Stimulated activated effector memory CD8-positive, alpha-beta T cell treated with anti-CD3 and anti-CD28 coated beads, Interleukin-12 subunit alpha, Interleukin-12 subunit beta, amount 100 ng/mL, for 72 hours (primary cell): Measurements from ENCODE around the gene FEZ2.
A peak's percentile ranks its signal among the peaks of the same experiment; 100 is the strongest.

ENCODE experiments used
- ATAC-seq: fragments of 150-1000 bp; cut with Tn5 transposase; 2 replicates; pipeline ENCODE4 v1.10.0; 2021
- DNase-seq, 2 donors: peaks; one replicate each; pipeline ENCODE4 v3.0.0; 2021 to 2022; ENCODE audit warnings: low spot score in 2 of 2
- H3K27ac Mint-ChIP-seq: one replicate; pipeline ENCODE4 v1.8.0; 2022; ENCODE audit warnings: mild to moderate bottlenecking, mixed read lengths
- H3K36me3 Mint-ChIP-seq: one replicate; pipeline ENCODE4 v1.8.0; 2022; ENCODE audit warnings: mild to moderate bottlenecking, mixed read lengths
- H3K4me1 Mint-ChIP-seq: one replicate; pipeline ENCODE4 v1.8.0; 2022; ENCODE audit warnings: mixed read lengths
- H3K4me3 Mint-ChIP-seq: one replicate; pipeline ENCODE4 v1.8.0; 2022; ENCODE audit warnings: mild to moderate bottlenecking, mixed read lengths
- H3K9me3 Mint-ChIP-seq: one replicate; pipeline ENCODE4 v1.8.0; 2022; ENCODE audit warnings: mixed read lengths

The FEZ2 gene

GRCh38 chr2:36535099-36535498 lies 62.9 kb downstream of the FEZ2 start:
- Mint-ChIP-seq H3K4me1 (no peaks in the 10 kb centered on the region), H3K27ac (no peak overlapping the region), H3K4me3 (no peak overlapping the region), H3K9me3 (no peaks in the 10 kb centered on the region), H3K36me3 (peaks cover 8% of the 10 kb centered on the region)
- DNase-seq: no peak
- no peak for ATAC-seq

- DNase-seq (no peak), ATAC-seq (no peak)
- H3K4me3 Mint-ChIP-seq: no peak overlapping the region
- peak overlapping the region; percentile 38 for H3K27ac Mint-ChIP-seq
- peaks cover 12% of the 10 kb centered on the region for H3K36me3 Mint-ChIP-seq
- H3K4me1 Mint-ChIP-seq: no peaks in the 10 kb centered on the region
- no peaks in the 10 kb centered on the region for H3K9me3 Mint-ChIP-seq
These were observed 63.6 kb downstream of the FEZ2 start for GRCh38 chr2:36534275-36534799.

- H3K36me3 Mint-ChIP-seq: peaks cover 13% of the 10 kb centered on the region
- peaks cover 9% of the 10 kb centered on the region for H3K4me1 Mint-ChIP-seq
- DNase-seq (no peak), ATAC-seq (no peak)
- peak overlapping the region; percentile 0 for H3K27ac Mint-ChIP-seq
- no peaks in the 10 kb centered on the region for H3K9me3 Mint-ChIP-seq
- no peak overlapping the region for H3K4me3 Mint-ChIP-seq
These were observed 67.0 kb downstream of the FEZ2 start for GRCh38 chr2:36530983-36531354.

- H3K27ac Mint-ChIP-seq: peak overlapping the region; percentile 0
- DNase-seq: no peak
- peak; percentile 62 for ATAC-seq
- peaks cover 9% of the 10 kb centered on the region for H3K4me1 Mint-ChIP-seq
- H3K36me3 Mint-ChIP-seq: peaks cover 13% of the 10 kb centered on the region
- H3K4me3 Mint-ChIP-seq: no peak overlapping the region
- H3K9me3 Mint-ChIP-seq: no peaks in the 10 kb centered on the region
These were observed 67.6 kb downstream of the FEZ2 start for GRCh38 chr2:36530178-36530982.

- ATAC-seq (no peak), DNase-seq (no peak)
- H3K36me3 Mint-ChIP-seq: peaks cover 25% of the 10 kb centered on the region
- H3K9me3 Mint-ChIP-seq: no peaks in the 10 kb centered on the region
- H3K27ac Mint-ChIP-seq: no peak overlapping the region
- H3K4me3 Mint-ChIP-seq: no peak overlapping the region
- H3K4me1 Mint-ChIP-seq: peaks cover 9% of the 10 kb centered on the region
These were observed 69.1 kb downstream of the FEZ2 start for GRCh38 chr2:36528766-36529392.

GRCh38 chr2:36528274-36528673 lies 69.7 kb downstream of the FEZ2 start:
- Mint-ChIP-seq H3K4me1 (peaks cover 9% of the 10 kb centered on the region), H3K4me3 (no peak overlapping the region), H3K36me3 (peaks cover 31% of the 10 kb centered on the region), H3K9me3 (no peaks in the 10 kb centered on the region), H3K27ac (no peak overlapping the region)
- DNase-seq: no peak
- peak; percentile 42 for ATAC-seq

GRCh38 chr2:36526226-36526625 lies 71.7 kb downstream of the FEZ2 start:
- Mint-ChIP-seq H3K36me3 (peaks cover 50% of the 10 kb centered on the region), H3K4me1 (peaks cover 9% of the 10 kb centered on the region), H3K4me3 (no peak overlapping the region), H3K9me3 (no peaks in the 10 kb centered on the region), H3K27ac (no peak overlapping the region)
- ATAC-seq (no peak), DNase-seq (no peak)

- ATAC-seq (no peak), DNase-seq (no peak)
- Mint-ChIP-seq H3K4me3 (no peak overlapping the region), H3K36me3 (peaks cover 49% of the 10 kb centered on the region), H3K27ac (no peak overlapping the region), H3K9me3 (no peaks in the 10 kb centered on the region), H3K4me1 (peaks cover 9% of the 10 kb centered on the region)
These were observed 72.7 kb downstream of the FEZ2 start for GRCh38 chr2:36525245-36525644.

- no peak overlapping the region for H3K4me3 Mint-ChIP-seq
- peaks cover 58% of the 10 kb centered on the region for H3K36me3 Mint-ChIP-seq
- H3K9me3 Mint-ChIP-seq: no peaks in the 10 kb centered on the region
- H3K4me1 Mint-ChIP-seq: peaks cover under 1% of the 10 kb centered on the region
- no peak for ATAC-seq
- DNase-seq: no peak
- no peak overlapping the region for H3K27ac Mint-ChIP-seq
These were observed 74.8 kb downstream of the FEZ2 start for GRCh38 chr2:36523153-36523552.

GRCh38 chr2:36520431-36520830 lies 77.5 kb downstream of the FEZ2 start:
- Mint-ChIP-seq H3K4me1 (no peaks in the 10 kb centered on the region), H3K4me3 (no peak overlapping the region), H3K27ac (no peak overlapping the region), H3K9me3 (no peaks in the 10 kb centered on the region), H3K36me3 (peaks cover 72% of the 10 kb centered on the region)
- no peak for DNase-seq
- ATAC-seq: no peak

- no peaks in the 10 kb centered on the region for H3K4me1 Mint-ChIP-seq
- no peaks in the 10 kb centered on the region for H3K9me3 Mint-ChIP-seq
- DNase-seq (no peak), ATAC-seq (no peak)
- H3K27ac Mint-ChIP-seq: no peak overlapping the region
- peaks cover 68% of the 10 kb centered on the region for H3K36me3 Mint-ChIP-seq
- no peak overlapping the region for H3K4me3 Mint-ChIP-seq
These were observed 81.7 kb downstream of the FEZ2 start for GRCh38 chr2:36516136-36516870.

- no peak for ATAC-seq
- Mint-ChIP-seq H3K36me3 (peaks cover 68% of the 10 kb centered on the region), H3K27ac (no peak overlapping the region), H3K4me1 (no peaks in the 10 kb centered on the region), H3K9me3 (no peaks in the 10 kb centered on the region), H3K4me3 (no peak overlapping the region)
- DNase-seq: no peak
These were observed 82.4 kb downstream of the FEZ2 start for GRCh38 chr2:36515538-36515937.

GRCh38 chr2:36513661-36514060 lies 84.3 kb downstream of the FEZ2 start:
- no peak overlapping the region for H3K4me3 Mint-ChIP-seq
- H3K9me3 Mint-ChIP-seq: no peaks in the 10 kb centered on the region
- H3K36me3 Mint-ChIP-seq: peaks cover 61% of the 10 kb centered on the region
- no peak for ATAC-seq
- no peaks in the 10 kb centered on the region for H3K4me1 Mint-ChIP-seq
- no peak overlapping the region for H3K27ac Mint-ChIP-seq
- DNase-seq: no peak

- no peak overlapping the region for H3K4me3 Mint-ChIP-seq
- ATAC-seq (no peak), DNase-seq (no peak)
- no peak overlapping the region for H3K27ac Mint-ChIP-seq
- H3K9me3 Mint-ChIP-seq: no peaks in the 10 kb centered on the region
- H3K36me3 Mint-ChIP-seq: peaks cover 60% of the 10 kb centered on the region
- H3K4me1 Mint-ChIP-seq: no peaks in the 10 kb centered on the region
These were observed 85.3 kb downstream of the FEZ2 start for GRCh38 chr2:36512705-36513104.

- Mint-ChIP-seq H3K4me3 (no peak overlapping the region), H3K9me3 (no peaks in the 10 kb centered on the region), H3K4me1 (no peaks in the 10 kb centered on the region), H3K36me3 (peaks cover 53% of the 10 kb centered on the region), H3K27ac (no peak overlapping the region)
- DNase-seq (no peak), ATAC-seq (no peak)
These were observed 85.9 kb downstream of the FEZ2 start for GRCh38 chr2:36511858-36512603.
